Left colon (tissue), 2 donors: ENCODE data around the gene PCDH20. TPM values are rescaled to one million over a fixed set of nuclear protein-coding genes. Genes with fewer than 3 reads are reported as not detected.

ENCODE experiments used
- ATAC-seq: fragments of 200-7000 bp; cut with Tn5 transposase; one replicate; pipeline ENCODE4 v1.9.1; 2020; ENCODE audit warnings: mild to moderate bottlenecking, moderate library complexity
- DNase-seq, 2 donors: peaks; one replicate each; pipeline ENCODE4 v3.0.0-alpha.2; 2020
- intact Hi-C, 2 donors: fragments of 100-400 bp; cut with DNase I in 1 of 2; cut with micrococcal nuclease in 1 of 2; formaldehyde crosslinking; loops; one replicate each; pipeline versions ENCODE4 v1.11.2 to v1.14.0; 2022; cut with DNase I, micrococcal nuclease
- total RNA-seq, 2 donors: library from RNA; stranded (reverse); fragmentation: NEBNext Ultra II Directional; extraction: Animal tissue kit (Norgen Biotek cat#: 25700); gene quantifications; one replicate each; pipeline ENCODE4 v1.2.1, GENCODE V29; 2021
- donor health status: DM: no; HTN: no; CAD: no.
- donor health status: DM: yes; HTN: yes; CAD: no.

The PCDH20 gene
- total RNA-seq, 2 donors from 2014 or later, result 4.7 to 13.2 TPM

DNA sequence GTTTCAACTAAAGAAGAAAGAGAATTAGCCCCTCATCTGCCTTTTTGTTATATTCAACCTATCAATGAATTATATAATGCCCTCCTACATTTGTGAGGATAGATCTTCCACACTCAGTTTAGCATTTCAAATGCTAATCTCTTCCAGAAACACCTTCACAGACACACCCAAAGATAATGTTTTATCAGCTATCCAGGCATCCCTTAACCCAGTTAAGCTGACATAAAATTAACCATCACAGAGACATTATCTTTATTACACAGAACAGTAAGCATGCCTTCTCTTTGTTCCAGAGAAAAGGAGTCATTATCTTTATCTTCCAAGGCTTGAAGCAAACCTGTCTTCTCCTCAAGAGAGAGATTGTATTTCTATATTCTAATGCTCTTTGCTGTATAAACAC lies 53.1 kb downstream of the PCDH20 start:
- DNase-seq, result no peak
- ATAC-seq, result no peak
- intact Hi-C loops, result no loop called here
